Measurements from ENCODE around the gene PPP2R5C.

DNA sequence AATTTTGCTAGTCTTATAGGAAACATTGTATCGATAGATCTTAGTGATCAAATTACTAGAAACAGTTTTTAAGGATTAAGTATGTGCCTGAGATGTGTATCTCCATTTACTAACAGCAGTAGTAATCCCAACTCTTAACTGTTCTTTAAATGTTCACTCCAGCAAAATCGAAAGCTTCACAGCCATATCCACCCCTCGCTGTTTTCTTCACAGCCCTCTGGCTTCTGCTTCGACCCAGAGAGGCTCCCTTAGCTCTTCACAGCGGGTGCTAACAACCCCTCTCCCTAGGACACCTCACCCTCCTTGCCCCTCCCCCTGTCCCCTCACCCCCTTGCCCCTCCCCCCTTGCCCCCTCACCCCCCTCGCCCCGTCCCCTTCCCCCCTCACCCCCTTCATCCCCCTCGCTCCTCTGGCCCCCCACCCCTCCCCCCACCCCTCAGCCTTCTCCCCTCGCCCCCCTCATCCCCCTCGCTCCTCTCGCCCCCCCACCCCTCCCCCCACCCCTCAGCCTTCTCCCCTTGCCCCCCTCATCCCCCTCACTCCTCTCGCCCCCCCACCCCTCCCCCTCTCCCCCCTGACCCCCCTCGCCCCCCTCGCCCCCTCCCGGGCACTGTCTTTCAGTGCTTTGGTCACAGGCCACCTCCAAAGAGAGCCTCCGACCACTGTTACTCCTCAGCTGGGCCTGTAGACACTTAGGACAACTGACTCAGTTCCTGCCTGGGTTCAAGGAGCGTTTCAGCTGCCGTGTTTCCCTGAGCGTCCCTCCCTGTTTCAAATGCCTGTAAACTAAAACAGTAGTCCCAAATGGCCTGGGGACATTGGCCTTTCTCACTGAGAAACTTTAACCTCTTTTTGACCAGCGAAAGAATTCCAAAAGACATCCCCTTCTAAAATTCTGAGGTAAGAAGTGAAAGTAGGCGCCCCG lies 156.8 kb downstream of the PPP2R5C start:
- TF ChIP-seq, protein P1, sequence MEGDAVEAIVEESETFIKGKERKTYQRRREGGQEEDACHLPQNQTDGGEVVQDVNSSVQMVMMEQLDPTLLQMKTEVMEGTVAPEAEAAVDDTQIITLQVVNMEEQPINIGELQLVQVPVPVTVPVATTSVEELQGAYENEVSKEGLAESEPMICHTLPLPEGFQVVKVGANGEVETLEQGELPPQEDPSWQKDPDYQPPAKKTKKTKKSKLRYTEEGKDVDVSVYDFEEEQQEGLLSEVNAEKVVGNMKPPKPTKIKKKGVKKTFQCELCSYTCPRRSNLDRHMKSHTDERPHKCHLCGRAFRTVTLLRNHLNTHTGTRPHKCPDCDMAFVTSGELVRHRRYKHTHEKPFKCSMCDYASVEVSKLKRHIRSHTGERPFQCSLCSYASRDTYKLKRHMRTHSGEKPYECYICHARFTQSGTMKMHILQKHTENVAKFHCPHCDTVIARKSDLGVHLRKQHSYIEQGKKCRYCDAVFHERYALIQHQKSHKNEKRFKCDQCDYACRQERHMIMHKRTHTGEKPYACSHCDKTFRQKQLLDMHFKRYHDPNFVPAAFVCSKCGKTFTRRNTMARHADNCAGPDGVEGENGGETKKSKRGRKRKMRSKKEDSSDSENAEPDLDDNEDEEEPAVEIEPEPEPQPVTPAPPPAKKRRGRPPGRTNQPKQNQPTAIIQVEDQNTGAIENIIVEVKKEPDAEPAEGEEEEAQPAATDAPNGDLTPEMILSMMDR (IDR thresholded peaks at IDR 0.05): no peak
- no peak for TF ChIP-seq POLR2AphosphoS5 (IDR thresholded peaks at IDR 0.05)
